ENCODE results near the gene ATP1A2. TPM values are rescaled to one million over a fixed set of nuclear protein-coding genes. Genes with fewer than 3 reads are reported as not detected.
"Not testable (repeated sequence)": the region's sequence is repeated elsewhere in the genome, so short reads cannot be mapped to it uniquely, and the experiment has no call there.

Gene ATP1A2
- total RNA-seq, 1 donor from 2014 or later: 5.6 TPM

DNA sequence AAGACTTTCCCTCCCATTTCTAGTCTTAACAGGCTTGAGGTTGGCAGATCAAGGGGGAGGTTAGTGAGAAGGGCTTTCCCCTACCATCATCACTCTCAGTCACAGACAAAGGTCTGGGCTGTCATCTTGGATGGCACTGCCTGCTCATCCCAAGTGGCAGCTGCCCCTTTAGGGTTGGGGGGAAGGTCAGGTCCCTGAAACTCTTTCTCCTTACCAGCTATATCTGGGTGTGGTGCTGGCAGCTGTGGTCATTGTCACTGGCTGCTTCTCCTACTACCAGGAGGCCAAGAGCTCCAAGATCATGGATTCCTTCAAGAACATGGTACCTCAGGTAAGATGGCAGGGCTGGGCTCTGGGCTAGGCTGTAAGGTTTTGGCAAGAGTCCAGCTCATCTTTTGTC lies 8.2 kb downstream of the ATP1A2 start:
- Histone ChIP-seq H3K4me3 (no peak overlapping the region), H3K9me3 (no peaks in the 10 kb centered on the region), H3K4me1 (peaks cover 7% of the 10 kb centered on the region), H3K27me3 (no peaks in the 10 kb centered on the region), H3K27ac (no peak overlapping the region), H3K36me3 (no peaks in the 10 kb centered on the region)
- no peak for ATAC-seq
- intact Hi-C loops (cut with DNase I): no loop called here
- TF ChIP-seq, protein P1, sequence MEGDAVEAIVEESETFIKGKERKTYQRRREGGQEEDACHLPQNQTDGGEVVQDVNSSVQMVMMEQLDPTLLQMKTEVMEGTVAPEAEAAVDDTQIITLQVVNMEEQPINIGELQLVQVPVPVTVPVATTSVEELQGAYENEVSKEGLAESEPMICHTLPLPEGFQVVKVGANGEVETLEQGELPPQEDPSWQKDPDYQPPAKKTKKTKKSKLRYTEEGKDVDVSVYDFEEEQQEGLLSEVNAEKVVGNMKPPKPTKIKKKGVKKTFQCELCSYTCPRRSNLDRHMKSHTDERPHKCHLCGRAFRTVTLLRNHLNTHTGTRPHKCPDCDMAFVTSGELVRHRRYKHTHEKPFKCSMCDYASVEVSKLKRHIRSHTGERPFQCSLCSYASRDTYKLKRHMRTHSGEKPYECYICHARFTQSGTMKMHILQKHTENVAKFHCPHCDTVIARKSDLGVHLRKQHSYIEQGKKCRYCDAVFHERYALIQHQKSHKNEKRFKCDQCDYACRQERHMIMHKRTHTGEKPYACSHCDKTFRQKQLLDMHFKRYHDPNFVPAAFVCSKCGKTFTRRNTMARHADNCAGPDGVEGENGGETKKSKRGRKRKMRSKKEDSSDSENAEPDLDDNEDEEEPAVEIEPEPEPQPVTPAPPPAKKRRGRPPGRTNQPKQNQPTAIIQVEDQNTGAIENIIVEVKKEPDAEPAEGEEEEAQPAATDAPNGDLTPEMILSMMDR (IDR thresholded peaks at IDR 0.05): no peak
- no peak for DNase-seq

DNA sequence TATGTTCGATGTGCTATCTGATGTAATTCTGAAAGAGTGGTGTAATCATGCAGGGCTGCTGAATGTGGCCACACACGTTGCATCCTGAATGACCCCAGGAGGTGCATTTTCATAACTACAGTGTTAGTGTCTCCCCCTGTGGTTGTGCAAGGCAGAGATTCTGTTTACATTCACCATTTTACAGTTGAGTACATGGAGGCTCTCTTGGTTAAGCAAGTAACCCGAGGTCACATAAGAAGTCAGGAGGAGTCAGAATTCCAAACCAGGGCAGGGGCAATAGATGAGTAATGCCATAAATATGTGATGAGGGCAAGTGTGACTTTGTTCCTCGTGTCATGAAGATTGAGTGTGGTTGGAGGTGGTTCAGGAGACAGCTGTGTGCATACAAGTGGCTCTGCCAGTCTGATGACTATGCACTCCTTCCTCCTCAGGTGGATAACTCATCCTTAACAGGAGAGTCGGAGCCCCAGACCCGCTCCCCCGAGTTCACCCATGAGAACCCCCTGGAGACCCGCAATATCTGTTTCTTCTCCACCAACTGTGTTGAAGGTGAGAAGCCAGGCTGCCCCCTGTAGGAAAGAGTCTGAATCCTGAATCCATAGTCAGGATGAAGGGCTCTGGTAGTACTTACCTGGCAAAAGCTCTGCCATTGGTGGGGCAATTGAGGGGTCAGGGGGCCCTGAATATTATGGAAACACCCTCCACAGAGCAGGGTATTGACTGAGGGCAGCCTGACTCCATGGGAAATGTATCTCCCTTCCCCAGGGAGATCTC lies 9.3 kb downstream of the ATP1A2 start:
- no peak overlapping the region for H3K4me3 ChIP-seq
- H3K4me1 ChIP-seq: peaks cover 7% of the 10 kb centered on the region
- intact Hi-C loops (cut with DNase I): no loop called here
- H3K27me3 ChIP-seq: no peaks in the 10 kb centered on the region
- peak; percentile 35 for DNase-seq
- peak; percentile 74 for ATAC-seq
- peak overlapping the region; percentile 11 for H3K27ac ChIP-seq
- no peaks in the 10 kb centered on the region for H3K36me3 ChIP-seq
- no peaks in the 10 kb centered on the region for H3K9me3 ChIP-seq
- TF ChIP-seq, protein P1 (IDR thresholded peaks at IDR 0.05): no peak

DNA sequence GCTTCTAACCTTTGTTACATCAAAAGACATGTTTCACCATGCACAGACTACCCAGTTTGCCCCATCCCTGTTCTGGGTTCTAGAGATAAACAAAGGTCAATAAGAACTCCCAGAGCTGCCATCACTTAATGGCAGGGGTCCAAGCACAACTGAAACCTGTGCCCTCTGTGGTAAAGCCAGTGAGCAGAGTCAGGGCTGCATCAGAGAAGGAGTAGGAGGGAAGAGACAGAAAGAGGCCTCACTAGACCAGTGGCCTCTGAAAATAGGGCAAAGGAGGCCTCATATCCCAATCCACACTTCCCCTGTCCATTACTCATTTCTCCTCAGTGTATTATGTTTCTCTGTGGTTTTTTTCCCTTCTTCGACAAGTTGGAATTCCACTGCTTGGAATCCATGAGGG lies 10.2 kb downstream of the ATP1A2 start:
- ATAC-seq (peak; percentile 31), DNase-seq (peak; percentile 15)
- H3K4me3 ChIP-seq: no peak overlapping the region
- intact Hi-C loops (cut with DNase I): no loop called here
- H3K9me3 ChIP-seq: no peaks in the 10 kb centered on the region
- peaks cover 7% of the 10 kb centered on the region for H3K4me1 ChIP-seq
- H3K27ac ChIP-seq: no peak overlapping the region
- H3K27me3 ChIP-seq: no peaks in the 10 kb centered on the region
- no peaks in the 10 kb centered on the region for H3K36me3 ChIP-seq
- TF ChIP-seq, protein P1 (IDR thresholded peaks at IDR 0.05): no peak

DNA sequence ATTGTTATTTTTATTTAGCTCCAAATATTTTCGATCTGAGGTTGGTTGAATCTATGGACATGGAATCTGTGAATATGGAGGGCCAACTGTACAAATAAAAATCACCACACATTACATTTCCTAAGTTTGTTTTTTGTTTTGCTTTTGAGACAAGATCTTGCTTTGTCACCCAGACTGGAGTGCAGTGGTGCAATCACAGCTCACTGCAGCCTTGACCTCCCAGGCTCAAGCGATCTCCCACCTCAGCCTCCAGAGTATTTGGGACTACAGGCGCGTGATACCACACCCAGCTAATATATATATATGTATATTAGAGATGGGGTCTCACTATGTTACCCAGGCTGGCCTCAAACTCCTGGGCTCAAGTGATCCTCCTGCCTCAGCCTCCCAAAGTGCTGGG lies 10.8 kb downstream of the ATP1A2 start:
- H3K36me3 ChIP-seq; H3K4me3 ChIP-seq; intact Hi-C loops (cut with DNase I); H3K27me3 ChIP-seq; H3K9me3 ChIP-seq; H3K4me1 ChIP-seq; H3K27ac ChIP-seq; ATAC-seq: not testable (repeated sequence)
- DNase-seq: peak; percentile 2

DNA sequence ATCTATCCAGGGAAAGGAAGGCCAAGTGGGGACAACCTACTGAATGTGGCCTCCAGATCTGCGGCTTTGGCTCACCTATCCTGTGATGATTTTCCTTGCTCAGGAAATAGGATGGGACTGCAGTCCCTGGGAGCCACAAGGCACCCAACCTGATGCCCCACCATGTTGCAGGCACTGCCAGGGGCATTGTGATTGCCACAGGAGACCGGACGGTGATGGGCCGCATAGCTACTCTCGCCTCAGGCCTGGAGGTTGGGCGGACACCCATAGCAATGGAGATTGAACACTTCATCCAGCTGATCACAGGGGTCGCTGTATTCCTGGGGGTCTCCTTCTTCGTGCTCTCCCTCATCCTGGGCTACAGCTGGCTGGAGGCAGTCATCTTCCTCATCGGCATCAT lies 11.8 kb downstream of the ATP1A2 start:
- H3K36me3 ChIP-seq: no peaks in the 10 kb centered on the region
- no peak overlapping the region for H3K27ac ChIP-seq
- H3K9me3 ChIP-seq: no peaks in the 10 kb centered on the region
- H3K4me3 ChIP-seq: no peak overlapping the region
- H3K27me3 ChIP-seq: no peaks in the 10 kb centered on the region
- TF ChIP-seq, protein P1 (IDR thresholded peaks at IDR 0.05): no peak
- intact Hi-C loops (cut with DNase I): no loop called here
- ATAC-seq (no peak), DNase-seq (peak; percentile 39)
- H3K4me1 ChIP-seq: peaks cover 7% of the 10 kb centered on the region

DNA sequence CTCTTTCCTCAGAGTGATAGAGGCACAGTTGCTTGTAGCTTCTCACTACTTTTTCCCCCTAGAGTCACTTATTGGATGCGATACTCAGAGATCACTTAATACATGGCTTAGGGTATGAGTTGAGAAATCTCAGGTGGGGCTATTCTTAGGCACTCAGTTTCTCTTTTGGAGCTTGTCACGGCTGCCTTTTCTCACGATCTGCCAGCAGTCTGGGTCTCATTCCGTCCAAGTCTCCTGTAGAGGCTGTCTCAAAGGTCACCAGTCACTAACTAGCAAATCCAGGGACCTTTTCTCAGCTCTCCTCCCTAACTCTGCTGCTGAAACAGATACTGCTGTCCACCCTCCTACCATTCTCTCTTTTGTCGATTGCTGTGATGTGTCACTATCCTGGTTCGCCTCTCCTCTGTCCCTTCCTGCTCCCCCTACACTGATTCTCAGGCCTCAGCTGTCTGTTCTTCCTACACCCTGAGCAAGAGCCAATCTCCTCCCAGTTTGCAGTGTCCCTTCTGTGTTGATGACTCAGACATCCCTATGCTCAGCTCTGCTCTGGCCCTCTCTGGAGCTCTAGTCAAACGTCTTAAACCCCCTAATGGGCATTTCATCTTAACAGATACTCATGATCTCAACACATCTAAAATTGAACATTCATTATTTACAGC lies 12.4 kb downstream of the ATP1A2 start:
- Histone ChIP-seq H3K9me3 (no peaks in the 10 kb centered on the region), H3K4me3 (no peak overlapping the region), H3K27ac (no peak overlapping the region), H3K4me1 (peaks cover 7% of the 10 kb centered on the region), H3K27me3 (no peaks in the 10 kb centered on the region), H3K36me3 (no peaks in the 10 kb centered on the region)
- DNase-seq (peak; percentile 1), ATAC-seq (no peak)
- TF ChIP-seq, protein P1 (IDR thresholded peaks at IDR 0.05): no peak
- intact Hi-C loops (cut with DNase I): no loop called here
